Liver (tissue), 3 donors: ENCODE results near the gene DGCR6L.
"Not testable (repeated sequence)": the region's sequence is repeated elsewhere in the genome, so short reads cannot be mapped to it uniquely, and the experiment has no call there.

Source experiments
- EGR1 ChIP-seq, 2 donors: IDR thresholded peaks; 2 replicates each; pipeline ENCODE4 v1.6.1; 2016 to 2018; ENCODE audit warnings: antibody characterized with exemption in 2 of 2, low read depth in 2 of 2
- GABPA ChIP-seq, 2 donors: IDR thresholded peaks in 1 of 2; conservative IDR thresholded peaks in 1 of 2; 2 replicates each; pipeline ENCODE4 v1.6.1; 2016; ENCODE audit warnings: antibody characterized with exemption in 2 of 2, mild to moderate bottlenecking in 1 of 2, moderate library complexity in 1 of 2
- JUND ChIP-seq, 2 donors: IDR thresholded peaks; 2 replicates each; pipeline ENCODE4 v1.6.1; 2016; ENCODE audit warnings: antibody characterized with exemption in 2 of 2
- RAD21 ChIP-seq, 2 donors: IDR thresholded peaks; 2 replicates each; pipeline ENCODE4 v1.6.1; 2016; ENCODE audit warnings: antibody characterized with exemption in 2 of 2, mild to moderate bottlenecking in 2 of 2
- RXRA ChIP-seq, 2 donors: IDR thresholded peaks; 2 replicates each; pipeline ENCODE4 v1.6.1; 2017 to 2018; ENCODE audit warnings: antibody characterized with exemption in 2 of 2, mild to moderate bottlenecking in 1 of 2
- SP1 ChIP-seq: IDR thresholded peaks from 2 replicates; pipeline ENCODE4 v1.6.1; 2018; ENCODE audit warnings: antibody characterized with exemption, mild to moderate bottlenecking
- TAF1 ChIP-seq: conservative IDR thresholded peaks from 2 replicates; pipeline ENCODE4 v1.6.1; 2016; ENCODE audit warnings: antibody characterized with exemption, mild to moderate bottlenecking
- YY1 ChIP-seq: IDR thresholded peaks from 2 replicates; pipeline ENCODE4 v1.6.1; 2016; ENCODE audit warnings: antibody characterized with exemption, mild to moderate bottlenecking
- TF ChIP-seq, protein P1 (sequence below): IDR thresholded peaks from 2 replicates; pipeline ENCODE4 v1.6.1; 2016; ENCODE audit warnings: antibody characterized with exemption, mild to moderate bottlenecking
- TF ChIP-seq, protein P2 (sequence below): fragments of 150-350 bp; IDR thresholded peaks from 2 replicates; pipeline ENCODE4 v1.5.1; 2017; ENCODE audit warnings: improper control_type of control experiment, low read depth, low read length; ENCODE audit not compliant: missing input control
- TF ChIP-seq, protein P3 (sequence below): IDR thresholded peaks from 2 replicates; pipeline ENCODE4 v1.6.1; 2016; ENCODE audit warnings: antibody characterized with exemption
- TF ChIP-seq, protein P4 (sequence below): IDR thresholded peaks from 2 replicates; pipeline ENCODE4 v1.6.1; 2016; ENCODE audit warnings: antibody characterized with exemption
- TF ChIP-seq, protein P5 (sequence below): IDR thresholded peaks from 2 replicates; pipeline ENCODE4 v1.6.1; 2016; ENCODE audit warnings: antibody characterized with exemption
- donor health status: healthy.
- donor health status: healthy.

DNA sequence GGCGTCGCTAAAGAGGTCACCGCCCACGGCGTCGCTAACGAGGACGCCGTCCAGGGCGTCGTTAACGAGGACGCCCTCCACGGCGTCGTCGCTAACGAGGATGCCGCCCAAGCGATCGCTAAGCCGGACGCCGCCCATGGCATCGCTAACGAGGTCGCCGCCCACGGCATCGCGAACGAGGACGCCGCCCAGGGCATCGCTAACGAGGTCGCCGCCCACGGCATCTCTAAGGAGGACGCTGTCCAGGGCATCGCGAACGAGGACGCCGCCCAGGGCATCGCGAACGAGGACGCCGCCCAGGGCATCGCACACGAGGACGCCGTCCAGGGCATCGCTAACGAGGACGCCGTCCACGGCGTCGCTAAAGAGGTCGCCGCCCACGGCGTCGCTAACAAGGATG is 37.0 kb upstream of the DGCR6L start:
- TF ChIP-seq TAF1; RAD21 (IDR thresholded peaks at IDR 0.05); JUND (IDR thresholded peaks at IDR 0.05); RXRA (IDR thresholded peaks at IDR 0.05); EGR1 (IDR thresholded peaks at IDR 0.05; ENCODE audit: low read depth in 2 of 2); YY1; GABPA (IDR thresholded peaks at IDR 0.05 in 1 of 2, conservative IDR thresholded peaks at IDR 0.05 in 1 of 2); SP1: not testable (repeated sequence)
- TF ChIP-seq, protein P1, sequence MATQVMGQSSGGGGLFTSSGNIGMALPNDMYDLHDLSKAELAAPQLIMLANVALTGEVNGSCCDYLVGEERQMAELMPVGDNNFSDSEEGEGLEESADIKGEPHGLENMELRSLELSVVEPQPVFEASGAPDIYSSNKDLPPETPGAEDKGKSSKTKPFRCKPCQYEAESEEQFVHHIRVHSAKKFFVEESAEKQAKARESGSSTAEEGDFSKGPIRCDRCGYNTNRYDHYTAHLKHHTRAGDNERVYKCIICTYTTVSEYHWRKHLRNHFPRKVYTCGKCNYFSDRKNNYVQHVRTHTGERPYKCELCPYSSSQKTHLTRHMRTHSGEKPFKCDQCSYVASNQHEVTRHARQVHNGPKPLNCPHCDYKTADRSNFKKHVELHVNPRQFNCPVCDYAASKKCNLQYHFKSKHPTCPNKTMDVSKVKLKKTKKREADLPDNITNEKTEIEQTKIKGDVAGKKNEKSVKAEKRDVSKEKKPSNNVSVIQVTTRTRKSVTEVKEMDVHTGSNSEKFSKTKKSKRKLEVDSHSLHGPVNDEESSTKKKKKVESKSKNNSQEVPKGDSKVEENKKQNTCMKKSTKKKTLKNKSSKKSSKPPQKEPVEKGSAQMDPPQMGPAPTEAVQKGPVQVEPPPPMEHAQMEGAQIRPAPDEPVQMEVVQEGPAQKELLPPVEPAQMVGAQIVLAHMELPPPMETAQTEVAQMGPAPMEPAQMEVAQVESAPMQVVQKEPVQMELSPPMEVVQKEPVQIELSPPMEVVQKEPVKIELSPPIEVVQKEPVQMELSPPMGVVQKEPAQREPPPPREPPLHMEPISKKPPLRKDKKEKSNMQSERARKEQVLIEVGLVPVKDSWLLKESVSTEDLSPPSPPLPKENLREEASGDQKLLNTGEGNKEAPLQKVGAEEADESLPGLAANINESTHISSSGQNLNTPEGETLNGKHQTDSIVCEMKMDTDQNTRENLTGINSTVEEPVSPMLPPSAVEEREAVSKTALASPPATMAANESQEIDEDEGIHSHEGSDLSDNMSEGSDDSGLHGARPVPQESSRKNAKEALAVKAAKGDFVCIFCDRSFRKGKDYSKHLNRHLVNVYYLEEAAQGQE: not testable (repeated sequence)
- TF ChIP-seq, protein P2, sequence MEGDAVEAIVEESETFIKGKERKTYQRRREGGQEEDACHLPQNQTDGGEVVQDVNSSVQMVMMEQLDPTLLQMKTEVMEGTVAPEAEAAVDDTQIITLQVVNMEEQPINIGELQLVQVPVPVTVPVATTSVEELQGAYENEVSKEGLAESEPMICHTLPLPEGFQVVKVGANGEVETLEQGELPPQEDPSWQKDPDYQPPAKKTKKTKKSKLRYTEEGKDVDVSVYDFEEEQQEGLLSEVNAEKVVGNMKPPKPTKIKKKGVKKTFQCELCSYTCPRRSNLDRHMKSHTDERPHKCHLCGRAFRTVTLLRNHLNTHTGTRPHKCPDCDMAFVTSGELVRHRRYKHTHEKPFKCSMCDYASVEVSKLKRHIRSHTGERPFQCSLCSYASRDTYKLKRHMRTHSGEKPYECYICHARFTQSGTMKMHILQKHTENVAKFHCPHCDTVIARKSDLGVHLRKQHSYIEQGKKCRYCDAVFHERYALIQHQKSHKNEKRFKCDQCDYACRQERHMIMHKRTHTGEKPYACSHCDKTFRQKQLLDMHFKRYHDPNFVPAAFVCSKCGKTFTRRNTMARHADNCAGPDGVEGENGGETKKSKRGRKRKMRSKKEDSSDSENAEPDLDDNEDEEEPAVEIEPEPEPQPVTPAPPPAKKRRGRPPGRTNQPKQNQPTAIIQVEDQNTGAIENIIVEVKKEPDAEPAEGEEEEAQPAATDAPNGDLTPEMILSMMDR: not testable (repeated sequence)
- TF ChIP-seq, protein P3, sequence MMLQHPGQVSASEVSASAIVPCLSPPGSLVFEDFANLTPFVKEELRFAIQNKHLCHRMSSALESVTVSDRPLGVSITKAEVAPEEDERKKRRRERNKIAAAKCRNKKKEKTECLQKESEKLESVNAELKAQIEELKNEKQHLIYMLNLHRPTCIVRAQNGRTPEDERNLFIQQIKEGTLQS: not testable (repeated sequence)
- TF ChIP-seq, protein P4, sequence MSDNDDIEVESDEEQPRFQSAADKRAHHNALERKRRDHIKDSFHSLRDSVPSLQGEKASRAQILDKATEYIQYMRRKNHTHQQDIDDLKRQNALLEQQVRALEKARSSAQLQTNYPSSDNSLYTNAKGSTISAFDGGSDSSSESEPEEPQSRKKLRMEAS: not testable (repeated sequence)
- TF ChIP-seq, protein P5, sequence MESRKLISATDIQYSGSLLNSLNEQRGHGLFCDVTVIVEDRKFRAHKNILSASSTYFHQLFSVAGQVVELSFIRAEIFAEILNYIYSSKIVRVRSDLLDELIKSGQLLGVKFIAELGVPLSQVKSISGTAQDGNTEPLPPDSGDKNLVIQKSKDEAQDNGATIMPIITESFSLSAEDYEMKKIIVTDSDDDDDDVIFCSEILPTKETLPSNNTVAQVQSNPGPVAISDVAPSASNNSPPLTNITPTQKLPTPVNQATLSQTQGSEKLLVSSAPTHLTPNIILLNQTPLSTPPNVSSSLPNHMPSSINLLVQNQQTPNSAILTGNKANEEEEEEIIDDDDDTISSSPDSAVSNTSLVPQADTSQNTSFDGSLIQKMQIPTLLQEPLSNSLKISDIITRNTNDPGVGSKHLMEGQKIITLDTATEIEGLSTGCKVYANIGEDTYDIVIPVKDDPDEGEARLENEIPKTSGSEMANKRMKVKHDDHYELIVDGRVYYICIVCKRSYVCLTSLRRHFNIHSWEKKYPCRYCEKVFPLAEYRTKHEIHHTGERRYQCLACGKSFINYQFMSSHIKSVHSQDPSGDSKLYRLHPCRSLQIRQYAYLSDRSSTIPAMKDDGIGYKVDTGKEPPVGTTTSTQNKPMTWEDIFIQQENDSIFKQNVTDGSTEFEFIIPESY: not testable (repeated sequence)
